T-helper 1 cell treated with Interleukin-12 subunit alpha and Interleukin-12 subunit beta and Interleukin-4 antibody, amounts not matched to agents 30 ng/mL and 1 ng/mL, for 36 hours (primary cell): ENCODE results near the gene EPS8L2. TPM values are rescaled to one million over a fixed set of nuclear protein-coding genes. Genes with fewer than 3 reads are reported as not detected.

Experiments used
- intact Hi-C: fragments of 100-400 bp; cut with micrococcal nuclease; formaldehyde crosslinking; loops from one replicate; pipeline ENCODE4 v1.15.1; 2024
- total RNA-seq: library from RNA; stranded (reverse); gene quantifications from 2 replicates; pipeline ENCODE4 v1.2.3, GENCODE V29; 2022

The EPS8L2 gene
- total RNA-seq, 1 donor from 2014 or later: 11.9 TPM

GRCh38 chr11:747158-748006 lies 41.4 kb downstream of the EPS8L2 start, which contains the start of gene TALDO1:
Gene TALDO1, plus strand, starts transcription at chr11:747464. Its CDS starts 18 bp downstream, at chr11:747482.
- intact Hi-C loops: loop anchor here (1.0 to 5.0 kb wide), 9 partner anchors 24 to 510 kb away; partner anchors contain the start of genes DEAF1, HRAS, IRF7 and LMNTD2

DNA sequence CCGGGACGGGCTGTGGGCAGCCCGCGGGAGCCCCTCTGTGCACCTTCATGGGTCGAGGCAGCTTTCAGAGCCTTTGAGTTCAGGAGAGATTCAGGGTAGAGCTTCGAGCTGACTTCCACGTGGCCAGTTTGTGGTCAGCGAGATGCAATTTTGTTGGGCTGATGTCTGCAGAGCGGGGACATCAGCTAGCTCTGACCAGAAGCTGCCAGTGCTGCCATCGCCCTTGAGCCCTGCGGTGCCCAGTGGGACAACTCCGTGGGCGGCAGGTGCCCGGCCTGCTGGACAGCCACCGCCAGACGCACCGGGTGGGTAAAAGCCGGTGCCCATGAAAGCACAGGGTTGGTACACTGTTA lies 42.0 kb downstream of the EPS8L2 start:
- intact Hi-C loops: loop anchor here (1.0 to 5.0 kb wide), 2 partner anchors 30 to 511 kb away; partner anchors contain the start of genes PSMD13 and SIRT3

- intact Hi-C loops: loop anchor here (5.0 kb wide), 1 partner anchor 512 kb away; the partner anchor contains the start of genes PSMD13 and SIRT3
Observed at GRCh38 chr11:749731-750130, 43.7 kb downstream of the EPS8L2 start.

GRCh38 chr11:760236-760635 lies 54.2 kb downstream of the EPS8L2 start:
- intact Hi-C loops: no loop called here

DNA sequence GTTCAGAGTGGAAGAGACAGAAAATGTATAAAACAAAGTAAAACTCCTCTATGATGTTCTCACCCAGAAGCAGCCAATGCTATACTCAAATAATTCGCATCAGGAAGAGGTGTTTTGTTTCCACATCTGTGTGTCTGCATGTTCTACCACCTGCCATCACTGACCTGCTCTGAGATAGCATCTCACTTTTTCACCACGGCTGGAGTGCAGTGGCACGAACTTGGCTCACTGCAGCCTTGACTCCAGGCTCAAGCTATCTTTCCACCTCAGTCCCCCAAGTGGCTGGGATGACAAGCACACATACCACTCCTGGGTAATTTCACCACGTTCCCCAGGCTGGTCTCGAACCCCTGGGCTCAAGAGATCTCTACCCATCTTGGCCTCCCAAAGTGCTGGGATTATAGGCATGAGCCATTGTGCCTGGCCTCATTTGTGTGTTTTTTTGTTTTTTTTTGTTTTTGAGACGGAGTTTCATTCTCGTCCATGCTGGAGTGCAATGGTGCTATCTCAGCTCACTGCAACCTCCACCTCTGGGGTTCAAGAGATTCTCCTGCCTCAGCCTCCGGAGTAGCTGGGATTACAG lies 55.6 kb downstream of the EPS8L2 start:
- intact Hi-C loops: no loop called here

GRCh38 chr11:762421-763072 lies 56.5 kb downstream of the EPS8L2 start:
- intact Hi-C loops: no loop called here

- intact Hi-C loops: no loop called here
Observed at GRCh38 chr11:763073-763463, 57.0 kb downstream of the EPS8L2 start.

DNA sequence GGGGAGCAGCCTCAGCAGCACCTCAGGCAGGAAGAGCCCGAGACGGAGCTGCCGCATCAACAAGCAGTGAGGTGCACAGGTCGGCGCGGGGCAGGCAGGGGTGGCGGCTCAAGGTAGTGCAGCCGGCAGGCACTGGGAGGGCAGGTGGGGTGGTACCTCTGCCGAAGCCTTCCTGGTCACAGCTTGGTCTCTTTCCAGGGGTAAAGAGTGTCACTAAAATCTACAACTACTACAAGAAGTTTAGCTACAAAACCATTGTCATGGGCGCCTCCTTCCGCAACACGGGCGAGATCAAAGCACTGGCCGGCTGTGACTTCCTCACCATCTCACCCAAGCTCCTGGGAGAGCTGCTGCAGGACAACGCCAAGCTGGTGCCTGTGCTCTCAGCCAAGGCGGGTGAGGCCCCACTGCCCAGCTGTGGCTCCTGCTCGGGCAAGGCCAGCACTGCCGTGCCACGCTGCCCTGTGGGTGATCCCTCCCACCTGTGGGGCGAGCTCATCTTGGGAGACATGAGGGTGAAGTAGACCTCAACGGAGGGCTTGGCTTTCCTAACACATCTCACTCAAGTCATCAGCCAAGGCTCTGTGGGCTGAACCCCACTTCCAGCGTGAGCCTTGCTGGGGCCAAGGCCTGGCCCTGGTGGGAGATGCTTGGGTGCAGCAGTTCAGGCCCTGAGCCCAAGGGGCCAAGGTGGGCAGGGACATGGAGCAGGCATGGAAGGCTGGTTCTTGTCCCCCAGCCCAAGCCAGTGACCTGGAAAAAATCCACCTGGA lies 57.7 kb downstream of the EPS8L2 start:
- intact Hi-C loops: no loop called here

DNA sequence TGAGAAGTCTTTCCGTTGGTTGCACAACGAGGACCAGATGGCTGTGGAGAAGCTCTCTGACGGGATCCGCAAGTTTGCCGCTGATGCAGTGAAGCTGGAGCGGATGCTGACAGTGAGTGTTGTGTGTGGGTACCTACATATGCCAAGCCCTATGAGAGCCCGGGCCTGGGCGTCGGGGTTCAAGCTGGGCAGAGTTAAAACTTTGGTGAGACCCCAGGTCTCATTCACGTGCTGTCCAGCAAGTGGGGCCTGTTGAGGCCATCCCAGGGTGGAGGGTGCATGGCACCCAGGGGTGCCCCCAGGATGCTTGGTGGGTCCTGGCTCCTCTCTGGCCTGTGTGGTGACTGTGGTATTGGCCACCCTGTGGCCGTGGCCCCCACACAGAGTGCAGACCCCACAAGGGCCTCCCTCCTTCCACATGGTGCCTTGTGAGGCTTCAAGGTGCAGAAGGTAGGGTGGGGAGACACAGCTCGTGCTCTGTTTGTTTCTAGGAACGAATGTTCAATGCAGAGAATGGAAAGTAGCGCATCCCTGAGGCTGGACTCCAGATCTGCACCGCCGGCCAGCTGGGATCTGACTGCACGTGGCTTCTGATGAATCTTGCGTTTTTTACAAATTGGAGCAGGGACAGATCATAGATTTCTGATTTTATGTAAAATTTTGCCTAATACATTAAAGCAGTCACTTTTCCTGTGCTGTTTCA lies 58.4 kb downstream of the EPS8L2 start:
- intact Hi-C loops: loop anchor here (1.0 kb wide), 2 partner anchors 41 to 102 kb away; no protein-coding TSS in a partner anchor

- intact Hi-C loops: loop anchor here (1.0 kb wide), 2 partner anchors 42 to 103 kb away; no protein-coding TSS in a partner anchor
Observed at GRCh38 chr11:765025-765801, 59.2 kb downstream of the EPS8L2 start.

DNA sequence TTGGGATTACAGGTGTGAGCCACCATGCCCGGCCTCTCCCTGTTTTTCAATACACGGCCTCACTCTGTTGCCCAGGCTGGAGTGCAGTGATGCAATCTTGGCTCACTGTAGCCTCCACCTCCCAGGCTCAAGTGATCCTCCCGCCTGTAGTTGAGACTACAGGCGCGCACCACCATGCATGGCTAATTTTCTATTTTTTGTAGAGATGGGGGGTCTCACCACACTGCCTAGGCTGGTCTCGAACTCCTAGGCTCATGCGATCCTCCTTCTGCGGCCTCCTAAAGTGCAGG lies 59.7 kb downstream of the EPS8L2 start:
- intact Hi-C loops: loop anchor here (1.0 kb wide), 2 partner anchors 42 to 103 kb away; no protein-coding TSS in a partner anchor

GRCh38 chr11:766106-766935 lies 60.3 kb downstream of the EPS8L2 start:
- intact Hi-C loops: no loop called here

DNA sequence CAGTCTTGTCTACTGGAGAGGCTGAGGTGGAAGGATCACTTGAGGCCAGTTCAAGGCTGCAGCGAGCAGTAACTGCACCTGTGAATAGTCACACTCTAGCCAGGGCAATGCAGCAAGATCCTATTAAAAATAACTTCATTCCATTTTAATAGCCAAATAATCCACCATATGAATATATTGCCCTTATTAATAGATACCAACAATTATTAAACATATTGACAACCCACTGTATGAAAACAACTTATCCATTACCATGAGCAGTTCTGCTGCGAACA lies 60.8 kb downstream of the EPS8L2 start:
- intact Hi-C loops: no loop called here

GRCh38 chr11:767238-767637 lies 61.2 kb downstream of the EPS8L2 start:
- intact Hi-C loops: no loop called here

DNA sequence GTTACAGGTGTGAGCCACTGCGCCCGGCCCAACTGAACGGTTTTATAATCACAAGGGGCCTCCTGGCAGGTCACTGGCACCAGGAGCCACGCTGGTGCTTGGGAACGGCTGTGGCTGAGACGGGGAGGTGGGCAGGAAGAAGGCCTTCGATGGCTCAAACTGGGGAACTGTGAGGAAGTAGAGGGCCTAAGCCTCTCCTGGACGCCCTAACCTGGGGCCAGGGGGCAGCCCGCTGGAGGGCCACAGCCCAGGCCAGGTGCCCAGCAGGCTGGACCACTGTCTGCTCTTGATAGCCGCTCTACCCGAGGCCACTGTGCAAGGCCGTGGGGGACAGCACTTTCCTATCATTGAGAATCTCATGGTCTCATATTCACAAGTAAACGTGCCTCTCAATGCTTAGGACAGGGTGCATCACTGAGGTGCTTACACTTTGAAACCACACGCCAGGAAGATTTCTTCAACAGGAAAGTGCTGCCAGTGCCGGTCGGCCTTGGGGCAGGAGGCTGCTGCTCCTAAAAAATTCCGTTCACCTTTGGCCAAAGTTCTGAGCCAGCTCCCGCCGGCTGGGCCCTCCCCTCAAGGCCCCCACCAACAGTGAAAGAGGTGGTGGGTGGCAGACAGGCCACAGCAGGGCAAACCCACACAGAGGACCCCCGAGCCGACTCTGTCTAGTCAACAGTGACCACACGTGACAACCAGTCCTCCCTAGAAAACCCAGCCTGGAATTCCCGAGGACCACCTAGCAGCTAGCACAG lies 64.0 kb downstream of the EPS8L2 start:
- intact Hi-C loops: no loop called here

DNA sequence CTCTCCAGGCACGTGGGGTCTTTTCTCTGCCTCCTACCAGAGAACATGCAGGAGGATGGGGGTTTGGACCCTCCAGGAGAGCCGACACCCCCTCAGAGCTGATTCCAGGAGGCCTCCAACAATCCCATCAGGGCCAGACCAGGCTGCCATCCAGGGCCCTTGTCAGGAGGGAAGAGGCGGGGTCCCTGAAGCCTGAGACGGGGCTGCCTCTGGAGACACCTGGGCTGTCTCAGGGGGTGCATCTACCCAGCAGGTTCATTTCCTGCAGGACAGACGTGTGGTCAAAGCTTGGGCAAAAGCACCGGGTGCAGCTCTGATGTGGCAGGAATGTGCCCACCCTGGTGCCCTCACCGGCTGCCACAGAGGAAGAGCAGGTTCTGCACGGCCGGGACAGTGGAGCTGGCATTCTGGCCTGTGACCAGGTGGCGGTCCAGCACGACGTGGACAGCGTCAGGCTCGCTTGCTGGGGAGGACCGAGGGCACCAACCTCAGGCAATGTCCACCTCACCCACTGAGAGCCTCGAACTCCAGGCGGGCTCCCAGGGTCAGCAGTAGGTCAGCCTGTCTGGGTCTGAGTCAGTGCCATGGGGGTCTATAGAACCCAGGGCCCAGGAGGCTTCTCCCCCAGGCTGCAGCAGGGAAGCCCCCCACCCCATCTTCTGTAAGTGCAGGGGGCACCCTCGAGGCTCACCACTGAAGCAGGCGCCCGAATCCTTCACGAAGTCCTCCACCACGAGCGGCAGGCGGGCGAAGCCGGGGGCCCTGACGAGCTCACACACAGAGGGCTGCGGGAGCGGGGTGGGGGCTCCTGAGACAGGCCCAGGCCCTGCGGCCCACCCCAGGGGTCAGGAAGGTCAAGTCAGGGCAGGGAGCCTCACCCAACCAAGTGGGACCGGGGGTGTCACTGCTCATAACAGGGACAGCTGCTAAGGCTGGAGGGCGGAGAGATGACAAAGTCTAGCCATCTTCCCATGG lies 64.9 kb downstream of the EPS8L2 start:
- intact Hi-C loops: no loop called here

DNA sequence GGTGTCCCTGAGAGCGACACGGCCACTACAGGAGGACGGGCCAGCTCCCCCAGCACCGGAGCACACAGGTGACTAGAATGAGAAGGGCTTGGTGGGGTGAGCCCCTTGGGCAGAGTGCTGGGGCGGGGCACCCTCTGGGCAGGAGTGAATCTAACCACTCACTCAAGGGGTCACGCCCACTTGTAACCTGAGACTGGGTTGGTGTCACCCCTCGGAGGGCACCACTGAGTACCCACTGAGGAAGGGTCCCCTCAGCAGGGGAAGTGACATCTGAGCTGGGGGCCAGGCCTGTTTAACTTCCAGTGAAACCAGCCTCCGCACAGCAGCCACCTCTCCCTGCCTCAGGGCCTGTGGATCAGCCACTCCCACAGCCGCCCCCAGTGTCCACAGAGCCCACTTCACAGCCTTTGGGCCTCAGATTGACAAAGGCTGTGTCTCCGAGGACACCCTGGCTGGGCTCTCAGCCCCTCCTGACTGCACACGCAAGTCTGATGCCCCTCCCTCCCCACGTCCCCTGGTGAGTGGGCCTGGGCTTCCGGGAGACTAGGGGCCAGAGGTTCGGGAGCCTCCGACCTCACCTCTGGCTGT lies 65.7 kb downstream of the EPS8L2 start:
- intact Hi-C loops: no loop called here
